Naive B cell (primary cell): ENCODE results near the gene CRISPLD2. TPM values are rescaled to one million over a fixed set of nuclear protein-coding genes. Genes with fewer than 3 reads are reported as not detected.
"Not testable (repeated sequence)": the region's sequence is repeated elsewhere in the genome, so short reads cannot be mapped to it uniquely, and the experiment has no call there.

Experiments used
- ATAC-seq, 2 donors: fragments of 150-1000 bp; cut with Tn5 transposase; 2 replicates each; pipeline ENCODE4 v1.10.0; 2021; ENCODE audit warnings: low read depth in 2 of 2, mild to moderate bottlenecking in 2 of 2, moderate library complexity in 2 of 2
- DNase-seq: peaks from one replicate; pipeline ENCODE4 v3.0.0; 2022
- H3K27ac Mint-ChIP-seq, 6 donors: one replicate each; pipeline ENCODE4 v1.8.0; 2020 to 2022; ENCODE audit warnings: mild to moderate bottlenecking in 6 of 6, mixed read lengths in 6 of 6, moderate library complexity in 5 of 6, inconsistent platforms in 2 of 6
- H3K27me3 Mint-ChIP-seq, 3 donors: one replicate each; pipeline ENCODE4 v1.8.0; 2021 to 2022; ENCODE audit warnings: mixed read lengths in 3 of 3, mild to moderate bottlenecking in 1 of 3
- H3K36me3 Mint-ChIP-seq, 2 donors: one replicate each; pipeline ENCODE4 v1.8.0; 2020 to 2022; ENCODE audit warnings: mixed read lengths in 2 of 2, inconsistent platforms in 1 of 2, mild to moderate bottlenecking in 1 of 2
- H3K4me1 Mint-ChIP-seq, 3 donors: one replicate each; pipeline ENCODE4 v1.8.0; 2020 to 2022; ENCODE audit warnings: mixed read lengths in 3 of 3, inconsistent platforms in 1 of 3, mild to moderate bottlenecking in 1 of 3, moderate library complexity in 1 of 3
- H3K4me3 Mint-ChIP-seq, 8 donors: one replicate each; pipeline ENCODE4 v1.8.0; 2020 to 2022; ENCODE audit warnings: mild to moderate bottlenecking in 8 of 8, mixed read lengths in 8 of 8, moderate library complexity in 8 of 8, inconsistent platforms in 2 of 8
- H3K9me3 Mint-ChIP-seq, 7 donors: one replicate each; pipeline ENCODE4 v1.8.0; 2020 to 2022; ENCODE audit warnings: mixed read lengths in 7 of 7, mild to moderate bottlenecking in 5 of 7, inconsistent platforms in 2 of 7, moderate library complexity in 1 of 7
- polyA plus RNA-seq, 6 donors: library from polyadenylated mRNA; unstranded; fragments of 300-500 nt; fragmentation: Illumina TruSeq; gene quantifications; one replicate each; pipeline ENCODE4 v1.2.3, GENCODE V29; 2021; ENCODE audit warnings: low read depth in 6 of 6

Gene CRISPLD2
- polyA plus RNA-seq, 6 donors from 2014 or later: 0.08 to 0.87 (median 0.32) TPM; not detected in 3

DNA sequence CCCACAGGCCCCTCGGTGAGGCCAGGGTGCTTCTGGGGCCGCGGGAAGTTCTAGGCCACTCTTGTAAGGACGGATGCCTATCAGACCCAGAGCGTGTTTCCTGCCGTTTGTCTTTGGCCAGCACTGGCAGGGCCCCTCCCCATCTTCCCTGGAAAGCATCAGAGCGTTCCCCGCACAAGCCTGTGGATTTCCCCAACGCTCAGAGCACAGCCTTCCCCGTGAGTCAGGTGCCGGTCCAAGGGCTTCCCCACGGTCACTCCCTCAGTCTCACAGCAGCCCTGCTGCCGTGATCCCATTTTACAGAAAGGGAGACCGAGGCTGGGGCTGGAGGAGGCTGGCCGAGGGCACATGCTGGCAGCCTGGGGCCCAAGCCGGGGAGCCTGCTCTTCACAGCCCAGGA lies 33.7 kb downstream of the CRISPLD2 start:
- H3K4me3 Mint-ChIP-seq: no peak overlapping the region
- peaks cover 4 to 16% (median 7%) of the 10 kb centered on the region in 7 donors for H3K9me3 Mint-ChIP-seq
- H3K27ac Mint-ChIP-seq: no peak overlapping the region
- H3K36me3 Mint-ChIP-seq: peaks cover 0 to 8% of the 10 kb centered on the region in 2 donors
- peaks cover 5 to 29% (median 21%) of the 10 kb centered on the region in 3 donors for H3K27me3 Mint-ChIP-seq
- no peak for ATAC-seq
- no peaks in the 10 kb centered on the region for H3K4me1 Mint-ChIP-seq
- DNase-seq: no peak

DNA sequence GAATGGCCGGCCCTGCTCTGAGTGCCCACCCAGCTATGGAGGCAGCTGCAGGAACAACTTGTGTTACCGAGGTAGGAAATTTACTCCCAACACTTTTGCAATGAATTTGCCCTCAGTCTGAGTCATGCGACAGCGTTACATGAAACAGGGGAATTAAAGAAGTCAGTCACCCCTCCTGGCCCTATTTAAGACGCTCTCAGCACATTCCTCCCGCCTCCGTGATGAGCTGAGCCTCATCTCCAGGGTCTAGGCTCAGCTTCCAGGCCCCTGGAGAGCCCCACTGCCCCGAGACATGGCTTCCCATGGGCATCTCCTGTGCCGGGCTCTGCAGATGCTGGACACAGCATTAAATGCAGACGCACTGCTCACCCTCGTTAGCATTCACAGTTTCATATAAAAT lies 35.0 kb downstream of the CRISPLD2 start:
- H3K27me3 Mint-ChIP-seq: peaks cover 5 to 29% (median 19%) of the 10 kb centered on the region in 3 donors
- ATAC-seq (no peak), DNase-seq (no peak)
- peaks cover 6 to 28% (median 13%) of the 10 kb centered on the region in 7 donors for H3K9me3 Mint-ChIP-seq
- H3K4me1 Mint-ChIP-seq: no peaks in the 10 kb centered on the region
- H3K36me3 Mint-ChIP-seq: peaks cover 2 to 12% of the 10 kb centered on the region in 2 donors
- H3K4me3 Mint-ChIP-seq: no peak overlapping the region
- H3K27ac Mint-ChIP-seq: peak overlapping the region in 1 of 6 donors; percentile 84

DNA sequence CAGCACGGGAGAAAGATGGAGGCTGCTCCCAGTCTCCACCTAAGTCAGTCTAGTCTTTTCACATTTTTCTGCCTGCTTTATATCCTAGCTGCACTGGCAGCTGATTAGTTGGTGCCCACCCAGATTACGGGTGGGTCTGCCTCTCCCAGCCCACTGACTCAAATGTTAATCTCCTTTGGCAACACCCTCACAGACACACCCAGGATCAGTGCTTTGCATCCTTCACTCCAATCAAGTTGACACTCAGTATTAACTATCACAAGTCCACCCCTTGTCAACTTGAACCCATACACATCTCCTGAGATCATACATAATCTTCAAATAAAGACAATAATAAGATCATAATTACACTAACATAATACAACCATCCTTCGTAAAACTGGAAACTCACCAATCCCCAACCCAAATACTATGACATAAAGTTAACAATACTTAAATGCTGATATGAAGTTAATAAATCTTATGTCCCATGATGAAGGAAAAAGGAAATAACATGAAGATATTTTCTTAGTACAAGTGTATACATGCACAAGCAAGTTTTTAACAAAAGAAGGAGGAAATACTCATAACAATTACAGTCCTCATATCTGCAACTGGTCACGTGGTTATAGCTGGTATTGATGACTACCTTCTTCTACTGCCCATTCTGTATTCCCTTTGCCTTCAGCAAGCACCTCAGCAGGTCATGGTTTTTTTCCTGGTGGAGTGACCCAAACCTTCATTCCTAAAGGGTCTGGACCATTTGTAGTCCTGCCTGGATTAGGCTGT lies 35.8 kb downstream of the CRISPLD2 start:
- DNase-seq, H3K27ac Mint-ChIP-seq, ATAC-seq, H3K4me1 Mint-ChIP-seq, H3K4me3 Mint-ChIP-seq: not testable (repeated sequence)
- peaks cover 2 to 26% (median 16%) of the 10 kb centered on the region in 3 donors for H3K27me3 Mint-ChIP-seq
- peaks cover 7 to 17% of the 10 kb centered on the region in 2 donors for H3K36me3 Mint-ChIP-seq
- H3K9me3 Mint-ChIP-seq: peaks cover 5 to 32% (median 21%) of the 10 kb centered on the region in 7 donors

DNA sequence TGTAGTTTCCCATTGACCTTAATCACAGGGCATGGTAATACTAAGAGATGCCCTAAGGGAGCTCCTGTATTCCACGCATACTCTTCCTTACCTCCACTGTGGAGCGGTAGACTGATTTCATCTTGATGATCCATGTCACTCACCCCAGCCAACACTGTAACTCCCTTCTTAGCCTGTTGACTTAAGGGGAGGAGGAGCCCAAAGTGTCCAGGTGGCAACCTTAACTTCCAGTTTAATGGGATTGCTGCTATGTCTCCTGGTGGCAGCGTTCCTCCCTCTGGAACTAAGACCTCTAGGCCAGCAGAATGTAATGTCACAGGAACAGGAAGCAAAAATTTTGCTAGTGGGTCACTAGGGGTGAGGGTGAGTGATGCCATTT lies 36.4 kb downstream of the CRISPLD2 start:
- H3K4me1 Mint-ChIP-seq, H3K4me3 Mint-ChIP-seq, H3K27ac Mint-ChIP-seq, DNase-seq, ATAC-seq: not testable (repeated sequence)
- Mint-ChIP-seq H3K36me3 (peaks cover 7 to 12% of the 10 kb centered on the region in 2 donors), H3K27me3 (peaks cover under 1 to 20% (median 10%) of the 10 kb centered on the region in 3 donors), H3K9me3 (peaks cover 0 to 29% (median 23%) of the 10 kb centered on the region in 7 donors)

DNA sequence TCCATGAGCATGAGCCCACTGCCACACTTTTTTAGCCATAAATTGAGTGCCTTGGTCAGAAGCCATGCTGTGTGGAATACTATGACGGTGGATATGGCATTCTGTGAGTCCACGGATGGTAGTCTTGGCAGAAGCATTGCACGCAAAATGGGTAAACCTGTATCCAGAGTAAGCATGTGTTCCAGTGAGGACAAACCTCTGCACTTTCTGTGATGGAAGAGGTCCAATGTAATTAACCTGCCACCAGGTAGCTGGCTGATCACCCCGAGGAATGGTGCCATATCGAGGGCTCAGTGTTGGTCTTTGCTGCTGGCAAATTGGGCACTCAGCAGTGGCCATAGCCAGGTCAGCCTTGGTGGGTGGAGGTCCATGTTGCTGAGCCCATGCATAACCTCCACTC lies 37.0 kb downstream of the CRISPLD2 start:
- not testable (repeated sequence) for DNase-seq, H3K4me1 Mint-ChIP-seq, H3K27ac Mint-ChIP-seq, H3K4me3 Mint-ChIP-seq, ATAC-seq
- Mint-ChIP-seq H3K27me3 (peaks cover 4 to 19% (median 8%) of the 10 kb centered on the region in 3 donors), H3K36me3 (peaks cover 7 to 12% of the 10 kb centered on the region in 2 donors), H3K9me3 (peaks cover 0 to 27% (median 20%) of the 10 kb centered on the region in 7 donors)

DNA sequence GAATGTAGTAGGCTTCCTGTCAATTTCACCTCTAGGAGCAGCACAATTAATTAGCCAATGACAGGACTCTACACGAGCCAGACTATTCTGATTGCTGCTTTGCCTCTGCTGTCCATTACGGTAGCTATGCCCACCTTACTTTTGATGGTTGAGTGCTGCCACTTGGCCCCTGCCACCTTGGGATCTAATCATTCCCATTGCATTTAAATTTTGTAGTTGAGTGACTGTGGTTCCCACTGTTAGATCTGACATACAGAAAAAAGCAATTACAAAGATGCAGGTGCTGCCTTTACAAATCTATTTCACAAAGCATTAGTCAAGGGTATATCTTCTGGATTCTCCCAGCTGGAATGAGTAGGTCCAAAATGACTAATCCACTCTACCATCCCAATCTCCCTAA lies 39.9 kb downstream of the CRISPLD2 start:
- H3K4me1 Mint-ChIP-seq: peaks cover 0 to 3% (median 0%) of the 10 kb centered on the region in 3 donors
- H3K36me3 Mint-ChIP-seq: peaks cover 7 to 12% of the 10 kb centered on the region in 2 donors
- no peak for ATAC-seq
- H3K27me3 Mint-ChIP-seq: peaks cover 0 to 12% (median 4%) of the 10 kb centered on the region in 3 donors
- H3K9me3 Mint-ChIP-seq: peaks cover 0 to 27% (median 20%) of the 10 kb centered on the region in 7 donors
- H3K27ac Mint-ChIP-seq: no peak overlapping the region
- no peak for DNase-seq
- H3K4me3 Mint-ChIP-seq: no peak overlapping the region

DNA sequence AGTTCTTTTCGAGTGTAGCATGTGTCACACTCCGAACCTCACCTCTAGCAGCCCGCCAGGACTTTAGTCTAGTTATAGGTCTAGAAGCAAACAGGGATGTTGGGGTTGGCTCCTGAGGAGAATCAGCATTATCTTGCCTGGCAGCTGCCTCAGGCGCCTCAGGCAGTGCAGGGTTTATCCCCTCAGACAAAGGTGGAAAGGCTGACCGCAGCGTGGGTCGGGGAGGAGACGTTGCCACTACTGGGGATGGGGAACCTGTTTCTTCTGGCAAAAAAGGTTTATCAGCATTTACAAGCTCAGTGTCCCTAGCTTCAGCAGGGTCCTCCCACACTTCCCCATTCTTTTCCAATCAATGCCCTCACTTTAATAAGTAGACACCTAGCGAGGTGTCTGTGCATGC lies 40.6 kb downstream of the CRISPLD2 start:
- H3K27ac Mint-ChIP-seq: no peak overlapping the region
- peaks cover 0 to 7% (median 4%) of the 10 kb centered on the region in 3 donors for H3K27me3 Mint-ChIP-seq
- ATAC-seq (no peak), DNase-seq (no peak)
- H3K4me1 Mint-ChIP-seq: peaks cover 0 to 4% (median 0%) of the 10 kb centered on the region in 3 donors
- H3K9me3 Mint-ChIP-seq: peaks cover 0 to 27% (median 20%) of the 10 kb centered on the region in 7 donors
- H3K4me3 Mint-ChIP-seq: peak overlapping the region in 1 of 8 donors; percentile 26
- H3K36me3 Mint-ChIP-seq: peaks cover 7 to 12% of the 10 kb centered on the region in 2 donors

DNA sequence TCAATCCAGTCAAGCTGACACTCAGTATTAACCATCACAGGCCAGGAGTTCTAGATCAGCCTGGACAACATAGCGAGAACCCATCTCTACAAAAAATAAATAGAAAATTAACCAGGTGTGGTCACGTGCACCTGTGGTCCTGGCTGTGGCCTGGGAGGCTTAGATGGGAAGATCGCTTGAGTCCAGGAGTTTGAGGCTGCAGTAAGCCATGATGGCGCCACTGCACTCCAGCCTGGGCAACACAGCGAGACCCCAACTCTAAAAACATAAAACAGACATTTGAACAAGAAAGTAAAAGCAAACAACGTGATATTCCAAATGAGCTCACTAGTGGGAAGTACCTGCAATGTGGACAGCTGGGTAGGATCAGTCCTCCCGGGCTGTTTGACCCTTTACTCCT lies 41.9 kb downstream of the CRISPLD2 start:
- peaks cover 0 to 4% (median 0%) of the 10 kb centered on the region in 3 donors for H3K4me1 Mint-ChIP-seq
- peaks cover 7 to 12% of the 10 kb centered on the region in 2 donors for H3K36me3 Mint-ChIP-seq
- H3K27ac Mint-ChIP-seq: no peak overlapping the region
- no peak for ATAC-seq
- H3K27me3 Mint-ChIP-seq: peaks cover 0 to 4% (median 0%) of the 10 kb centered on the region in 3 donors
- no peak overlapping the region for H3K4me3 Mint-ChIP-seq
- no peak for DNase-seq
- H3K9me3 Mint-ChIP-seq: peaks cover 0 to 27% (median 20%) of the 10 kb centered on the region in 7 donors

DNA sequence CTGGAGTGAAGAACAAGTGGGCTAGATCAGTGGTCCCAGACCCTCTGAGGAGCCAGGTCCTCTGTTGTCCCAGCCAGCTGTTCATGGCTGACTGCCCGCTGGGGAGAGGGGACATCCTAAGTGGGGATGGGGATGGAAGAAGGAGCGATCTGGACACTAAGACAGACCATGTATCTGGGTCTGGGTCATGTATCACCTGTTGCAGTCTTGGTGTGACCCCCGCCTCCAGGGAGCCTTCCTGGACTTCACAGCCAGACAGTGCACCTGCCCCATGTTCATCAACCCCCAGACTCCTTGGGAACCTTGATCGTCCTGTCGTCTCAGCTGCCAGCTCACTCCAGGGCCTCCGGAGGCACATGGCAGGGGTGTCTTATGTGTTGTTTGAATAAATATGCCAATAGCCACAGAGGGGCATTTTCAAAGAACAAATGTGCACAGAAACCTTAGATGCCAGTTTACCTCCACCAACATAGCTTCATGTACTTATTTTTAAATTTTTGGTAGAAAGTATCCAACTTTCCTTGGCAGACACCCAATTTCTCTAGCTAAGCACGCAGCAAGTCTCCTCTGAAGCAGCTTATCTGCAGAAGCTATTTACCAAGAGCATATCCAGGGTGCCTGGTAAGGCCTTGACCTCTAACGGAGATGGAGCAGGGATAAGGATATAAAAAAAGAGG lies 43.2 kb downstream of the CRISPLD2 start:
- peaks cover 7 to 12% of the 10 kb centered on the region in 2 donors for H3K36me3 Mint-ChIP-seq

DNA sequence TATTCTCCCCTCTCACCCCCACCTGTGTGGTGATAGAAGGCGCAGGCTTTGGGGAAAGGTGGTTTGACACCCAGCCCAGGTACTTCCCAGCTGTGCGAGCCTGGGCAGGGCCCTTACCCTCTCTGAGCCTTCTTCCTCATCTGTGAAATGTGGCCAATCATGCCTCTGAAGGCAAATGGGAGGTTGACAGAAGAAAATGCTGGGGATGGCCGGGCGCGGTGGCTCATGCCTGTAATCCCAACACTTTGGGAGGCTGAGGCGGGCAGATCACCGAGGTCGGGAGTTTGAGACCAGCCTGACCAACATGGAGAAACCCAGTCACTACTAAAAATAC lies 43.7 kb downstream of the CRISPLD2 start:
- no peak for DNase-seq
- Mint-ChIP-seq H3K4me3 (no peak overlapping the region), H3K27ac (no peak overlapping the region), H3K36me3 (peaks cover 7 to 12% of the 10 kb centered on the region in 2 donors), H3K27me3 (peaks cover 0 to 6% (median 4%) of the 10 kb centered on the region in 3 donors), H3K4me1 (peaks cover 0 to 4% (median 0%) of the 10 kb centered on the region in 3 donors), H3K9me3 (peaks cover 0 to 26% (median 20%) of the 10 kb centered on the region in 7 donors)
- no peak for ATAC-seq

More for the DNA sequence above, 43.2 kb downstream of the CRISPLD2 start:
- Mint-ChIP-seq H3K4me1 (peaks cover 0 to 4% (median 0%) of the 10 kb centered on the region in 3 donors), H3K27ac (peak overlapping the region in 1 of 6 donors; percentile 58), H3K9me3 (peaks cover 0 to 27% (median 20%) of the 10 kb centered on the region in 7 donors), H3K4me3 (peak overlapping the region in 1 of 8 donors; percentile 61), H3K27me3 (peaks cover 0 to 4% (median 2%) of the 10 kb centered on the region in 3 donors)
- DNase-seq (no peak), ATAC-seq (no peak)

DNA sequence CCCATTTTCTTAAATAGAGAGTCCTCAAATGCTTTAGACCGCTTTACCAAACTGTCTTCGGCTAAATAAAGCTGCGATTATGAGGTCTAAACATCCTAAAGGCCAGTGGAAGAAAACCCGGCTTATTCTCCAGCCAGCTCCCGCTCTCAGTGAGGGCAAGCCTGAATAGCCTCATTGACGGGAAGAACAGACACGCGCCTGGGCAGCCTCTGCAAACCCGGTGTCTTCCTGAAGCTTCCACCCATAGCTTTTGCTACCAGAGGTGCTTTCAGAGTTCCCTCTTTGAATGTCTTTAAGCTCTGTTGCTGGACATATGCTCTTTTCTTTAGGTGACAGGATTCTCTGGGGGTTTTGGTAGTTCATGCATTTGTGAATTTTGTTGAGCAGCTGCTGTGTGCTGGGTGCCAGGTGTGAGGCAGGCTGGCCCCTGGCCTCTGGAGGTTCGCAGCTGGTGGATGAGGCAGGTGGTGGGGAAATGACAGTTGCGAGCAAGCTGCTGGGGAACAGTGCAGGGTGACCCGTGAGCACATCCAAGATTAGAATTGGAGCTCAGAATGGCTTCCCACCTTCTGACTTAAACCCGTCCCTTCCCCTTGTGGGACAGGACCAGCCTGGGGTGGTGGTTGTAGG lies 44.7 kb downstream of the CRISPLD2 start:
- Mint-ChIP-seq H3K36me3 (peaks cover 7 to 11% of the 10 kb centered on the region in 2 donors), H3K9me3 (peaks cover 0 to 18% (median 14%) of the 10 kb centered on the region in 7 donors), H3K27ac (no peak overlapping the region), H3K4me3 (no peak overlapping the region), H3K27me3 (peaks cover 0 to 6% (median 4%) of the 10 kb centered on the region in 3 donors), H3K4me1 (peaks cover 0 to 4% (median 0%) of the 10 kb centered on the region in 3 donors)
- DNase-seq (no peak), ATAC-seq (no peak)

DNA sequence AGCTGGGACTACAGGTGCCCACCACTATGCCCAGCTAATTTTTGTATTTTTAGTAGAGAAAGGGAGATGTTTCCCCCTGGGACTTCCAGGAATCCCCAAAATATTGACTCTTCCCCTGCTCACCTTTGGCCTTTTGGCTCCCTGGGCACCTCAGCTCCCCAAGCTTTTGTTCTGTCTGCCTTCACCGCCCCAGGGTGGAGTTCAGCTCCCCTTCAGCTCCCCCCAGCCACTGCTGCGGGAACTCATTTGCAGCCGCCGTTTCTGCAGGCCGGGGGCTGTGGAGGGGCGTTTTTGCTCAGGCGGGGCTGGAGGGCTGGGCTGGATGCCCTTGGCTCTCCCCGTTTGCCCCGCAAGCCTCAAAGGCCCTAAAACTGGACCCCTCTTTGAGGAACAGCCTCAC lies 47.9 kb downstream of the CRISPLD2 start:
- Mint-ChIP-seq H3K27ac (no peak overlapping the region), H3K36me3 (no peaks in the 10 kb centered on the region)

DNA sequence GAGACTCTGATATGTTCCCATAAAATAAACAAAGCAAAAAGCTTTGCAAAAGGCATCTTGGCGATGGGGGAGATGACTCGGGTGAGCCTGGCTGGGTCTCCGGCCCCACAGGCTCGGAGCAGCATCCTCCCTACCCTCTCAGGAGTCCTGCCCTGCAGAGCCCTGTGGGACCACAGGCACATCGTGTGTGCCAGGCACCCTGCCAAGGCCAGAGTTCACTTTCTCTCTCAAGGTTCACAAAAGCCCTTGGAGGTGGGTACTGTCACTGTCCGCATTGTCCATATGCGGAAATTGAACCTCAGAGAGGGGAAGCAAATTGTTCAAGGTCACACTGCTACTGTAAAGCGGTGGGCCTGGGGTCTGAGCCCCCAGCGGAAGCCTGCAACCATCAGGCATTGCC lies 48.5 kb downstream of the CRISPLD2 start:
- Mint-ChIP-seq H3K36me3 (no peaks in the 10 kb centered on the region), H3K27me3 (peaks cover 0 to 6% (median 0%) of the 10 kb centered on the region in 3 donors), H3K27ac (no peak overlapping the region), H3K4me1 (peaks cover 0 to 4% (median 0%) of the 10 kb centered on the region in 3 donors), H3K9me3 (no peaks in the 10 kb centered on the region), H3K4me3 (no peak overlapping the region)
- no peak for ATAC-seq
- no peak for DNase-seq

More for the DNA sequence above, 47.9 kb downstream of the CRISPLD2 start:
- peaks cover 0 to 4% (median 0%) of the 10 kb centered on the region in 3 donors for H3K4me1 Mint-ChIP-seq
- peaks cover 0 to 6% (median 0%) of the 10 kb centered on the region in 3 donors for H3K27me3 Mint-ChIP-seq
- no peak overlapping the region for H3K4me3 Mint-ChIP-seq
- no peaks in the 10 kb centered on the region for H3K9me3 Mint-ChIP-seq
- ATAC-seq (no peak), DNase-seq (no peak)
